ENCODE results near the gene CCDC171.

Gene CCDC171

DNA sequence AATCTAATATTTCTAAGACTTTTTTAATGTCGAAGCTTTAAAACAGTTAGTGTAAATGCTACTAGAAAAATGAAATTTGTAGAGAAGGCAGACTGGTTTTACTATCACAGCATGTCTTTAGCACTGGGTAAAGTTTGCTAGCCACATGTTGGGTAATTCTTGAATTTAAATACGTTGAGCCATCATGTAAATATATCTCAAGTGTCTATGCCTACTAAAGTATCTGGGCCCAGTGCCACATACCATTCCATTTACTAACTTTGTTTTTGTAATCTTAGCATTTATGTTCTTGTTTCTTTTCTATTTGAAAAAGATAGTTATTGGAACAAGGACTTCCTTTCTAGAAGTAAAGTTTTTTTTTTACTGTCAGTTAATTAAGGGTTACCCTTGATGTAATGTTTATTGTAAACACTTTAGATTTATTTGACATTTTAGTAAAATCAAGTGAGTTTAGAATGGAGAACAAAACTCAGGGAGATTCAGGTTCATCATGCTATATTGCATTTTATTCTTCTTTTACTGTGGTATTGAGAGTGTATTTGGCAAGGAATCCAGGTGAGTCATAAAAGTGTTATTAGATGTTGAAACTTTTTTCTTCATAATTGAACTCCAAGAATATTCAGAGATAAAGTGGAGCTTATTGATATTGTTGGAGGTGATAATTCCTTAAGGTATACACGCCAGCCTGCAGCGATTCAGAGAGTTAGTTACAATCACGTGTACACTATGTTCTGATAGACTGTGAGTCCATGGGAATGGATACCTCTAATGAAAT lies 182.4 kb downstream of the CCDC171 start:
- no peak for TF ChIP-seq CTCF (conservative IDR thresholded peaks at IDR 0.05; ENCODE audit: low read depth, low read length)
- H3K4me3 ChIP-seq (ENCODE audit: low read length): no peak overlapping the region
- peak; percentile 72 for DNase-seq (ENCODE audit: low read depth)

DNA sequence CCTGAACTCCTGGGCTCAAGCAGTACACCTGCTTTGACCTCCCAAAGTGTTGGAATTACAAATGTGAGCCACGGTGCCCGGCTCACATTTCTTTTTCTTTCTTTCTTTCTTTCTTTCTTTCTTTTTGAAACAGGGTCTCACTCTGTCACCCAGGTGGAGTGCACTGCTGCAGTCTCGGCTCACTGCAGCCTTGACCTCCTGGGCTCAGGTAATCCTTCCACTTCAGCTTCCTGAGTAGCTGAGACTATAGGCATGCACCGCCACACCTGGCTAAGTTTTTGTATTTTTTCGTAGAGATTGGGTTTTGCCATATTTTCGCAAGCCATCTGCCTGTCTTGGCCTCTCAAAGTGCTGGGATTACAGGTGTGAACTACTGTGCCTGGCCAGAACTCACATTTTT lies 183.7 kb downstream of the CCDC171 start:
- no peak for TF ChIP-seq CTCF (conservative IDR thresholded peaks at IDR 0.05; ENCODE audit: low read depth, low read length)
- no peak overlapping the region for H3K4me3 ChIP-seq (ENCODE audit: low read length)
- DNase-seq (ENCODE audit: low read depth): no peak

DNA sequence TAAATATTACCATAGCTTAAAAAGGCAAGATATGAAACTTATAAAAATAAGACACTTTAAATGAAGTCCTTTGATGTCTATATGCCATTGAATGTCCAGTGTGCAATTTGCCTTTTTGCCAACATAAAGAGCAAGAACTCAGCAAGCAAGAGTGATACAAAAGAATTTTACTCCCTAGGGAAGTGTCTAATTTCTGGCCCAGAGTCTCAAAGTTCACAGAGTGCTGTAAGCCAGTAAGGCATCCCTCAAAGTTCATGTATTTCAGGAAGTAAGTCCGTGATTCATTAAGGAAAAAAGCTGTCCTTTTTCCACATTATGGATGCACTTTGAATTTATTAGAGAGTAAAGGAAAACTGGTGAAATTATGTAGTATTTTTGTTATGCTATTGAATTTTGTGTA lies 185.2 kb downstream of the CCDC171 start:
- no peak for DNase-seq (ENCODE audit: low read depth)
- no peak for TF ChIP-seq CTCF (conservative IDR thresholded peaks at IDR 0.05; ENCODE audit: low read depth, low read length)
- H3K4me3 ChIP-seq (ENCODE audit: low read length): no peak overlapping the region

- no peak for DNase-seq (ENCODE audit: low read depth)
- TF ChIP-seq CTCF (conservative IDR thresholded peaks at IDR 0.05; ENCODE audit: low read depth, low read length): no peak
- H3K4me3 ChIP-seq (ENCODE audit: low read length): no peak overlapping the region
Measured at GRCh38 chr9:15741015-15741414, 188.2 kb downstream of the CCDC171 start.

DNA sequence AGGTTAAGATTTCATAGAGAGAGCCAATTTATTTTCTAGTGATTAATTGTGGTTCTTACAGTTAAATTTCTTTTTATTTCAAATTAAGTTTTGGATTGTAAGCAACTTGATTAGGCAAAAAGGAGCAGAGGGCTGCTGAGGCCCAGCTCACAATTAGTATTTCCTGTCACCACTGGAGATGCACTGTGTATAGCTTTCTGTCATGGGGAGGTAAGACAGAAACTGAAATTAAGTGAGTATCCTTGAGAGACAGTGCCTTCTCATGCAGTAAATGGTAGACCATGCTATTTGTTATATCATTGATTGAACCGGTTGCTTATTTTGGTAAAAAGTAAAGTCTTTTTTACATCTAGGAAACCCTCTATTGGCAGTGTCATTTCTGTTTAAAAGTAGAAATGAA lies 190.7 kb downstream of the CCDC171 start:
- no peak for TF ChIP-seq CTCF (conservative IDR thresholded peaks at IDR 0.05; ENCODE audit: low read depth, low read length)
- H3K4me3 ChIP-seq (ENCODE audit: low read length): no peak overlapping the region
- DNase-seq (ENCODE audit: low read depth): no peak

DNA sequence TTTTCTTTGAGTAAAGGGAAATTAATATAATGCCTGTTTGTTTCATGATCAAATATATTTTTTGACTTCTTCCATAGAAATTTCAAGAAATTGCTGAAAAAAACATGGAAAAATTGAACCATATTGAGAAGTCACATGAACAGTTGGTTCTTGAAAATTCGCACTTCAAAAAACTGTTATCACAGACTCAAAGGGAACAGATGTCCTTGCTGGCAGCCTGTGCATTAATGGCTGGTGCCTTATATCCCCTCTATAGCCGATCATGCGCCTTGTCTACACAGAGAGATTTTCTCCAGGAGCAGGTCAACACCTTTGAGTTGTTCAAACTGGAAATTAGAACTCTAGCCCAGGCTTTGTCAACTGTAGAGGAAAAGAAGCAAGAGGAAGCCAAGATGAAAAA lies 191.4 kb downstream of the CCDC171 start:
- no peak overlapping the region for H3K4me3 ChIP-seq (ENCODE audit: low read length)
- TF ChIP-seq CTCF (conservative IDR thresholded peaks at IDR 0.05; ENCODE audit: low read depth, low read length): no peak
- DNase-seq (ENCODE audit: low read depth): no peak

DNA sequence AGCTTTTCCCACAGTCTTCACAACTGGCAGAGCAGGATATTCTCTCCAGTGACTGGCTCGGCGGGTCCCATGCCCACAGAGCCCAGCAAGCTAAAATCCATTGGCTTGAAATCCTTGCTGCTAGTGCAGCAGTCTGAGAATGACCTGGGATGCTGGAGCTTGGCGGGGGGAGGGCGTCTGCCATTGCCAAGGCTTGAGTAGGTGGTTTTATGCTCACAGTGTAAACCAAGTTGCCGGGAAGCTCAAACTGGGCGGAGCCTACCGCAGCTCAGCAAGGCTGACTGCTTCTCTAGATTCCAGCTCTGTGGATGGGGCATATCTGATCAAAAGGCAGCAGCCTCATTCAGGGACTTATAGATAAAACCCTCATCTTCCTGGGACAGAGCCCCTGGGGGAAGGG lies 194.1 kb downstream of the CCDC171 start:
- no peak for DNase-seq (ENCODE audit: low read depth)
- TF ChIP-seq CTCF (conservative IDR thresholded peaks at IDR 0.05; ENCODE audit: low read depth, low read length): no peak
- H3K4me3 ChIP-seq (ENCODE audit: low read length): no peak overlapping the region
